HepG2 (cell line): ENCODE results near the gene PDZRN4.

Experiments
- KLF11 ChIP-seq: IDR thresholded peaks from 2 replicates; pipeline ENCODE4 v1.6.1; 2016; ENCODE audit warnings: missing compliant biosample characterization
- NCOA5 ChIP-seq: sonication (generic); formaldehyde crosslinking; IDR thresholded peaks from 2 replicates; pipeline ENCODE4 v1.4.0; 2020; ENCODE audit warnings: missing genetic modification reagents
- NFE2 ChIP-seq: sonication (generic); formaldehyde crosslinking; IDR thresholded peaks from 2 replicates; pipeline ENCODE4 v1.4.0; 2020; ENCODE audit warnings: missing genetic modification reagents
- POLR2A ChIP-seq, 2 experiments: IDR thresholded peaks; 2 replicates each; pipeline ENCODE4 v1.6.1; 2011; ENCODE audit warnings: low read depth in 2 of 2, low read length in 2 of 2, mild to moderate bottlenecking in 1 of 2, moderate library complexity in 1 of 2; ENCODE audit not compliant: insufficient read depth in 1 of 2
- RFX5 ChIP-seq: IDR thresholded peaks from 2 replicates; pipeline ENCODE4 v1.6.1; 2011; ENCODE audit warnings: low read depth, low read length, improper control_type of control experiment
- SMC3 ChIP-seq: IDR thresholded peaks from 2 replicates; pipeline ENCODE4 v1.6.1; 2011; ENCODE audit warnings: low read length, improper control_type of control experiment
- YY1 ChIP-seq: IDR thresholded peaks from 2 replicates; pipeline ENCODE4 v1.6.1; 2011; ENCODE audit warnings: low read length, low read depth, moderate library complexity, mild to moderate bottlenecking; ENCODE audit not compliant: insufficient read depth, insufficient replicate concordance
- ZNF746 ChIP-seq: sonication (generic); formaldehyde crosslinking; IDR thresholded peaks from 2 replicates; pipeline ENCODE4 v1.8.0; 2022; ENCODE audit warnings: mild to moderate bottlenecking, missing genetic modification reagents
- TF ChIP-seq, protein P1 (sequence below): sonication (generic); formaldehyde crosslinking; IDR thresholded peaks from 2 replicates; pipeline ENCODE4 v1.8.1; 2023; ENCODE audit warnings: missing genetic modification reagents, inconsistent platforms, borderline replicate concordance
- TF ChIP-seq, protein P2 (sequence below): IDR thresholded peaks from 2 replicates; pipeline ENCODE4 v1.6.1; 2016; ENCODE audit warnings: low read depth
- TF ChIP-seq, protein P3 (sequence below): sonication (generic); formaldehyde crosslinking; IDR thresholded peaks from 2 replicates; pipeline ENCODE4 v1.5.0; 2020; ENCODE audit warnings: mild to moderate bottlenecking, missing genetic modification reagents, moderate library complexity
- TF ChIP-seq, protein P4 (sequence below), 2 experiments: sonication (generic) in 1 of 2; formaldehyde crosslinking in 1 of 2; IDR thresholded peaks; 2 replicates each; pipeline versions ENCODE4 v1.5.1 to v1.6.1; 2011 to 2020; ENCODE audit warnings: borderline replicate concordance in 1 of 2, low read depth in 1 of 2, low read length in 1 of 2, mild to moderate bottlenecking in 1 of 2, missing genetic modification reagents in 1 of 2, moderate library complexity in 1 of 2
- TF ChIP-seq, protein P5 (sequence below): sonication (generic); formaldehyde crosslinking; IDR thresholded peaks from 2 replicates; pipeline ENCODE4 v1.4.0; 2020; ENCODE audit warnings: mild to moderate bottlenecking, missing genetic modification reagents

DNA sequence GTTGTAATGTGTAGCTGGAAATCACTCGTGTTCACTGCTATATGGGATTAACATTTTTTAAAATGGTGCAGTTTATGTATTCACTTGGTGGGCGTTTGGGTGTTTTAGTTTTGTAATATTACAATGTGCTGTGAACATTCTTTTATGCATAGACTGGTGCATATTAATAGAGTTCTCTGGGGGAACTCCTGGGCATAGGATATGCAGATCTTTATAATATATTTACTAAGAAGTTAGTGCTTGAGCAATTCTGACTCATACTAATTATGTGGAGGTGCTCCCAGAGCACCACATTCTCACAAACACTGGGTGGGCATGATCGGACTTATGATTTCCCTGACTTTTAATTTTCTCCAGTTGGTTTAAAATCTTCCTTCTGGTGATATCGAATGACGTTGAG, 342.3 kb downstream of the PDZRN4 start:
- TF ChIP-seq, protein P1, sequence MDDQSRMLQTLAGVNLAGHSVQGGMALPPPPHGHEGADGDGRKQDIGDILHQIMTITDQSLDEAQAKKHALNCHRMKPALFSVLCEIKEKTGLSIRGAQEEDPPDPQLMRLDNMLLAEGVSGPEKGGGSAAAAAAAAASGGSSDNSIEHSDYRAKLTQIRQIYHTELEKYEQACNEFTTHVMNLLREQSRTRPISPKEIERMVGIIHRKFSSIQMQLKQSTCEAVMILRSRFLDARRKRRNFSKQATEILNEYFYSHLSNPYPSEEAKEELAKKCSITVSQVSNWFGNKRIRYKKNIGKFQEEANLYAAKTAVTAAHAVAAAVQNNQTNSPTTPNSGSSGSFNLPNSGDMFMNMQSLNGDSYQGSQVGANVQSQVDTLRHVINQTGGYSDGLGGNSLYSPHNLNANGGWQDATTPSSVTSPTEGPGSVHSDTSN (CRISPR knock-in tag), result no peak
- TF ChIP-seq, protein P2, sequence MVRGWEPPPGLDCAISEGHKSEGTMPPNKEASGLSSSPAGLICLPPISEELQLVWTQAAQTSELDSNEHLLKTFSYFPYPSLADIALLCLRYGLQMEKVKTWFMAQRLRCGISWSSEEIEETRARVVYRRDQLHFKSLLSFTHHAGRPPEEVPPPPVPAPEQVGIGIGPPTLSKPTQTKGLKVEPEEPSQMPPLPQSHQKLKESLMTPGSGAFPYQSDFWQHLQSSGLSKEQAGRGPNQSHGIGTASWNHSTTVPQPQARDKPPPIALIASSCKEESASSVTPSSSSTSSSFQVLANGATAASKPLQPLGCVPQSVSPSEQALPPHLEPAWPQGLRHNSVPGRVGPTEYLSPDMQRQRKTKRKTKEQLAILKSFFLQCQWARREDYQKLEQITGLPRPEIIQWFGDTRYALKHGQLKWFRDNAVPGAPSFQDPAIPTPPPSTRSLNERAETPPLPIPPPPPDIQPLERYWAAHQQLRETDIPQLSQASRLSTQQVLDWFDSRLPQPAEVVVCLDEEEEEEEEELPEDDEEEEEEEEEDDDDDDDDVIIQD (CRISPR knock-in tag), result no peak
- TF ChIP-seq, protein P3, sequence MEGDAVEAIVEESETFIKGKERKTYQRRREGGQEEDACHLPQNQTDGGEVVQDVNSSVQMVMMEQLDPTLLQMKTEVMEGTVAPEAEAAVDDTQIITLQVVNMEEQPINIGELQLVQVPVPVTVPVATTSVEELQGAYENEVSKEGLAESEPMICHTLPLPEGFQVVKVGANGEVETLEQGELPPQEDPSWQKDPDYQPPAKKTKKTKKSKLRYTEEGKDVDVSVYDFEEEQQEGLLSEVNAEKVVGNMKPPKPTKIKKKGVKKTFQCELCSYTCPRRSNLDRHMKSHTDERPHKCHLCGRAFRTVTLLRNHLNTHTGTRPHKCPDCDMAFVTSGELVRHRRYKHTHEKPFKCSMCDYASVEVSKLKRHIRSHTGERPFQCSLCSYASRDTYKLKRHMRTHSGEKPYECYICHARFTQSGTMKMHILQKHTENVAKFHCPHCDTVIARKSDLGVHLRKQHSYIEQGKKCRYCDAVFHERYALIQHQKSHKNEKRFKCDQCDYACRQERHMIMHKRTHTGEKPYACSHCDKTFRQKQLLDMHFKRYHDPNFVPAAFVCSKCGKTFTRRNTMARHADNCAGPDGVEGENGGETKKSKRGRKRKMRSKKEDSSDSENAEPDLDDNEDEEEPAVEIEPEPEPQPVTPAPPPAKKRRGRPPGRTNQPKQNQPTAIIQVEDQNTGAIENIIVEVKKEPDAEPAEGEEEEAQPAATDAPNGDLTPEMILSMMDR, result no peak
- no peak for TF ChIP-seq YY1
- TF ChIP-seq KLF11, result no peak
- TF ChIP-seq POLR2A (IDR thresholded peaks at IDR 0.05; ENCODE audit: insufficient read depth in 1 of 2, low read depth in 2 of 2, low read length in 2 of 2), result no peak
- no peak for TF ChIP-seq NCOA5 (CRISPR knock-in tag)
- no peak for TF ChIP-seq ZNF746 (CRISPR knock-in tag)
- TF ChIP-seq, protein P4, sequence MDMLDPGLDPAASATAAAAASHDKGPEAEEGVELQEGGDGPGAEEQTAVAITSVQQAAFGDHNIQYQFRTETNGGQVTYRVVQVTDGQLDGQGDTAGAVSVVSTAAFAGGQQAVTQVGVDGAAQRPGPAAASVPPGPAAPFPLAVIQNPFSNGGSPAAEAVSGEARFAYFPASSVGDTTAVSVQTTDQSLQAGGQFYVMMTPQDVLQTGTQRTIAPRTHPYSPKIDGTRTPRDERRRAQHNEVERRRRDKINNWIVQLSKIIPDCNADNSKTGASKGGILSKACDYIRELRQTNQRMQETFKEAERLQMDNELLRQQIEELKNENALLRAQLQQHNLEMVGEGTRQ (IDR thresholded peaks at IDR 0.05; ENCODE audit: low read depth, low read length), result no peak
- TF ChIP-seq, protein P4 (CRISPR knock-in tag; IDR thresholded peaks at IDR 0.05; ENCODE audit: borderline replicate concordance), result no peak
- no peak for TF ChIP-seq NFE2
- TF ChIP-seq, protein P5, sequence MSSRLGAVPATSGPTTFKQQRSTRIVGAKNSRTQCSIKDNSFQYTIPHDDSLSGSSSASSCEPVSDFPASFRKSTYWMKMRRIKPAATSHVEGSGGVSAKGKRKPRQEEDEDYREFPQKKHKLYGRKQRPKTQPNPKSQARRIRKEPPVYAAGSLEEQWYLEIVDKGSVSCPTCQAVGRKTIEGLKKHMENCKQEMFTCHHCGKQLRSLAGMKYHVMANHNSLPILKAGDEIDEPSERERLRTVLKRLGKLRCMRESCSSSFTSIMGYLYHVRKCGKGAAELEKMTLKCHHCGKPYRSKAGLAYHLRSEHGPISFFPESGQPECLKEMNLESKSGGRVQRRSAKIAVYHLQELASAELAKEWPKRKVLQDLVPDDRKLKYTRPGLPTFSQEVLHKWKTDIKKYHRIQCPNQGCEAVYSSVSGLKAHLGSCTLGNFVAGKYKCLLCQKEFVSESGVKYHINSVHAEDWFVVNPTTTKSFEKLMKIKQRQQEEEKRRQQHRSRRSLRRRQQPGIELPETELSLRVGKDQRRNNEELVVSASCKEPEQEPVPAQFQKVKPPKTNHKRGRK, result no peak
- TF ChIP-seq RFX5, result no peak
- no peak for TF ChIP-seq SMC3
